Posterior cingulate gyrus (tissue), 11 donors: Measurements from ENCODE around the gene ADH5.
"Not testable (repeated sequence)": the region's sequence is repeated elsewhere in the genome, so short reads cannot be mapped to it uniquely, and the experiment has no call there.

ENCODE experiments used
- DNase-seq, 10 donors: peaks; one replicate each; pipeline versions ENCODE4 v3.0.0 to v3.0.0-alpha.2; 2020 to 2021; ENCODE audit warnings: mixed read lengths in 3 of 10
- intact Hi-C: fragments of 100-400 bp; cut with DNase I; formaldehyde crosslinking; loops from one replicate; pipeline ENCODE4 v1.15.1; 2023

Gene ADH5

DNA sequence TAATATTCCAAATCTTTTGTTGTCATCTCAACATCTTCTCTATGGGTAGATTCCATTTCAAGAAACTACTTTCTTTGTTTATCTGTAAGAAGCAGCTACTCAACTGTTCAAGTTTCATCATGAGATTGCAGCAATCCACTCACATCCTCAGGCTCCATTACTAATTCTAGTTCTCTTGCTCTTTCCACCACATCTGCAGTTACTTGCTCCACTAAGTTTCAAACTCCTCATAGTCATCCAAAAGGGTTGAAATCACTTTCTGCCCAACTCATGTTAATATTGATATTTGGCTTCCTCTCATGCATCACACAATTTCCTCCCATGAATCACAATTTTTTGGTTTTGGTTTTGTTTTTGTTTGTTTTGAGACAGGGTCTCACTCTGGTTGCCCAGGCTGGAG, 35.7 kb downstream of the ADH5 start:
- DNase-seq = no peak
- intact Hi-C loops = loop anchor here (10.0 kb wide), 2 partner anchors 118 to 908 kb away; partner anchors contain the start of gene STPG2

DNA sequence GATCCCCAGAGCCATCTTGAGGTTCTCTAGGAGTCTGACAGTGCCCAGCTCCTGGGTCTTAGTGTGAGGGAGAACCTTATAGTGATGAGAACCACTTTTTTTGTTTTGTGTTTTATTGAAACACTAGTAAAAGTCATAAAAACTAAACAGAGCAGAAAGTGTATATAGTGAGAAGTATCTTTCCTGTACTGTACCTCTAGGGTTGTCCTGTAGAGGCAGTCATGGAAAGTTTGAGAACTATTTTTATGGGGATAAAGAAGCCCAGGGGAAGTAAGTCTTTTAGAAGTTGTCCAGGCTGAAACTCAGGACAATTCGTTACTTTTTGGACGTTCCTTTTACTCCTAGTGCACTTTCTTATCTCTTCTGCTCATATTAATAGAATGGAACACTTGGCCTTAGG, 40.9 kb downstream of the ADH5 start:
- no peak for DNase-seq
- intact Hi-C loops = no loop called here

DNA sequence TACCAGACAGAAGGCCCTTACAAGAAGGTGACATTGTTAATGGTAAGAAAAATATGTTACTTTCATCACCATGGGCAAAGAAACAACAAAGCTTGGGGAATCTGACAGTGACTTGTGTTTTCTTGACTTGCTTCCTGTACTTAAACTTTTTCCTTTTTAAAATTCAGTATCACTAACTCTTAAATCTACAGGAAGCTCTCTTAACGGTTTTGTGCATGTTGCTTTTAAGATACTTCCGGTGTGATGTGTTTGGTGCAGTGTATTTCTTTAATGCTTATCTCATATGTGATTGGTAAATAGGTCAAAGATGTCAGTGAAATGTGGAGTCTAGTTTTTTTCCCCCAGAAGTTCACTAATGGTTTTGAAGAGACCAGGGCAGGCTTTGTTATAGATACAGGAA, 45.2 kb downstream of the ADH5 start:
- intact Hi-C loops = no loop called here
- no peak for DNase-seq

DNA sequence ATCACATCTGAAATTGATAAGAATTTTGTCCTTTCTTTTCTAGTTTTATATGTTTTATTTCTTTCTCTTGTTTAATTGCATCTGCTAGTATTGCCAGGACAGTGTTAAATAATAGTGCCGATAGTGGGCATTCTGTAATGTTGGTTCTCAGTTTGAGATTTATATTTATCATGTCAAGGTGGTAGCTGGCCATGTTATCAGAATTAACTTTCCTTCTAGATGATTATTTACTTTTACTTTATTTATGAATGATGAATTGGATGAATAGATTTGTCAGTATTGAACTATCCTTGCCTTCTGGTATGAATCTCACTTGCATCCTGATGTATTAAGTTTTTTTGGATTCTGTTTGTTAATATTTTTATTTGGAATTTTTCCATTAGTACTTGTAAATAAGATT, 50.4 kb downstream of the ADH5 start:
- intact Hi-C loops = no loop called here
- DNase-seq = no peak

DNA sequence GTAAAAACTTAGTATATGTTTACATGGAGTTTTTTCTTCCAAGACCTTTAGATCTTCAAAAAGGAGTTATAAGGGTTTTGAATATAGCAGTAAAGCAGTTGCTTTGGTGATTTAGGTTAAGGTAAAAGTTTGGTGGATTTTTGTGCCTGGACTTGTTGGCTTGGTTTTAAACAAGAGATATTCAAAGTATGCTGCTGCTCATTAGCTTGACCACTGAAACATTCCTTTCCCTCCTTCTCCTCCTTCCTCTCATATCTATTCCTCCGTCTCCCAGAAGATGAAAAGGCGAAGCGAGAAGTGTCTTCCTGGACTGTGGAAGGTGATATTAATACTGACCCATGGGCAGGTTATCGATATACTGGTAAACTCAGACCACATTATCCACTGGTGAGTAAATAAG, 54.6 kb downstream of the ADH5 start:
- intact Hi-C loops = no loop called here
- no peak for DNase-seq

DNA sequence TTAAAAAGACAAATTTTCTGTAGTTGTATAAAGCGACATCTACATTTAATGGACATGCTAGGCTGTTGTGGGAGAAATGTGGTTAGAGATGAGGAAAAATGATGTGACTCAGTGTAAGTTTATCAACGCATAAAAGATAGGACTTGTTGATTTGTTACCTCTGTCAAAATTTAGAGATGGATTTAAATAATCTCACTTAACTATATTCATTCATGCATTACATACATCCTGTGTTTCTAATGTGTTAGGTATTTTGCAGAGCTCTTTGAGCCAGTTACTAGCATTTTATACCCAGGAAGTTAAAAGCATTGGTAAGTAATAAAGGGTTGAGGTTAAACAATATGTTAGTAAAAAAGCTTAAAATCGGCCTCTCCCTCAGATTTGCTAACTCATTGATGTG, 58.7 kb downstream of the ADH5 start:
- intact Hi-C loops = no loop called here
- DNase-seq = no peak

DNA sequence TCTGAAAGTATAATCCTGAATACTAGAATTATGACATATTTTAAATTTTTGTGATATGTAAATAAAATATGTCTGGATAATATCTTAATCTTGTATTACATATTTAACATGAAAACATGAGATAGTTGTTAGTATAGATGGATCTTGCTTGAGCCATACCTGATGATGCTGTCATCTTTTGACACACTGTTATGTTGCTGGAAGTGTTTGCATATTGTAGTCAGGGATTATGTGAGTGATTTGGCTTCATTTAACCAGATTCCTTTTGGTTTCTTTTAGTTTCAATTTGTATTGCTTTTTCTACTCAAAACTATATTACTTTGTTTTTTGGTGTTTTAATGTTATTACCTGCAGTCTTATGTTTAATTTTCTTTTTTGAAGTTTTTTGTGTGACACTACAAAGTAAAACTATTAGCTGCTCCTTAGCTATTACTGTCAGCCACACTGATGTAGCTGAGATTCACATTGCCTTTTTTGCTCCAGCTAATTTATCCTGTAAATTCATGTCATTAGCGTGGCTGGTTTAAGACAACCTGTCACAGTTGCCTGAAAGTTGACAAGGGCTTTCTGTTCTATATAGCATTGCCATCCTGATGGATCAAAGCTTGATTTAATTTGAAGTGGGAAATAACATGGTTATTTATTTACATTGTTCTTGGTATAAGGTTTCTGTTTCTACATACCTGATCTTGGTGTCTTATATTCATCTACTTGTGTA, 59.4 kb downstream of the ADH5 start:
- no peak for DNase-seq
- intact Hi-C loops = no loop called here

DNA sequence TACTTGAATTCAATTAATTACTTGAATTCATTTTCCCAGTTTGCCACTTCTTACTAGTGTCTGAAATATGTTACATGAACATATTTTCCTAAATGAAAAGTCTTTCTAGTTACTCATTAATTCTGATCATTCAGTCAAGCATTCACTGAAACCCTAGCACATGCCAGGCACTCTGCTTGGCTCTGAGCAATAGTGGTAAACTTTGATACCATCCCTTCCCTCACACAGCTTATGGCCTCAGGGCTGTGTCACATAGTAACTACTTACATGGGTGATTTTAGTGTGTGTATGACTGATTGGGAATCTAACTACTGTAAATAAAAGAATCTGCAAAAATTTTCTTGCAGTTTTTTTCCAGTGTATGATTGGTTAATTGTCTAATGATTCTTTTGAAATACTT, 60.4 kb downstream of the ADH5 start:
- intact Hi-C loops = no loop called here
- DNase-seq = no peak

DNA sequence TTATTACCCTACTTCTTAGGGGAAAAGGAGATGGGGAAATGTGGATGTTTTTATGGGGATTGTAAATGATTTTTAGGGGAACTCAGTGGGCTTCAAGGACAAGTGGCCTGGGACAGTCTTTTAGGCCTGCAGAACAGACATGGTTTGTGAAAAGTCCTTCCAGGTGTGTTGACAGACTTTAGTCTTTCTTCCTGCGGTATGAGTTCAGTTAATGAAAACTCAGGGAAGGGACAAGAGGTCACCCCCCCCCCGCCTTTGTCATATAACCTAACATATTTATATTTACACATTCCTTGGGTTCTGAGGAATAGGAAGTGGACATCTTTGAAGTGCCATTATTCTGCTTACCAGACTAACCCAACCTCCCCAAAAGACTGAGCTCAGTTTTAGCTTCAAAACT, 61.3 kb downstream of the ADH5 start:
- intact Hi-C loops = no loop called here
- no peak for DNase-seq

DNA sequence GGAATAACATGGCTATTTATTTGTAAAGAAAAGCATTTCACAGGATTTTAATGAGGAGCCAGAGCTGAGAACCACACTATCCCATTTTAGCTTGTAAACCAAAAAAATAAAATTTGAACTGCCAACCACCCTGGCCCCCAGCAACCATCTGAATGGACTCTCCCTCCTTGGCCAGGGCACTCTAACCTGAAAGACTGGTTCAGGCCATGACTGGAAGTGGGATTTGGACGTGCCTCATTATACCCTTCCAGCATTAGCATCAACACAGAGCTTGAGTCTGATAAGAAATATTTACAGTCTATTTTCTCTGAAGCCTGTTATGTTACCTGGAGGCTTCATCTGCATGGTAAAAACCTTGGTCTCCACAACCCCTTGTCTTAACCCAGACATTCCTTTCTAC, 63.1 kb downstream of the ADH5 start:
- no peak for DNase-seq
- intact Hi-C loops = no loop called here

DNA sequence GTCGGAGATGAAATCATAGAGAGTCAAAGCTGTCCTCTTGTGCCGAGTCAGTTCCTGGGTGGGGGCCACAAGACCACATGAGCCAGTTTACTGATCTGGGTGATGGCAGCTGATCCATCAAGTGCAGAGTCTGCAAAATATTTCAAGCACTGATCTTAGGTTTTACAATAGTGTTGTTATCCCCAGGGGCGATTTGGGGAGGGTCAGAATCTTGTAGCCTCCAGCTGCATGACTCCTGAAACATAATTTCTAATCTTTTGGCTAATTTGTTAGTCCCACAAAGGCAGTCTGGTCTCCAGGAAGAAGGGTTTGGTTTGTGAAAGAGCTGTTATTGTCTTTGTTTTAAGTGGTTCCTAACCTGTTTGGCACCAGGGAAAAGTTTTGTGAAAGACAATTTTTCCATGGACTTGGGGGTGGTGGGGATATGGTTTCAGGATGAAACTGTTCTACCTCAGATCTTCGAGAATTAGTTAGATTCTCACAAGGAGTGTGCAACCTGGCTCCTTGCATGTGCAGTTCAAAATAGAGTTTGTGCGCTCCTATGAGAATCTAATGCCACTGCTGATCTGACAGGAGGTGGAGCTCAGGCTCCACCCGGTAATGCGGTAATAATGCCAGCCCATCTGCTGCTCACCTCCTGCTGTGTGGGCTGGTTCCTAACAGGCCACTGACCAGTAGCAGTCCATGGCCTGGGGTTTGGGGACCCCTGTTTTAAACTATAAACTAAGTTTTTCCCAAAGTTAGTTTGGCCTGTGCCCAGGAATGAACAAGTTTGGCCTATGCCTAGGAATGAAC, 63.9 kb downstream of the ADH5 start:
- intact Hi-C loops = no loop called here
- no peak for DNase-seq

DNA sequence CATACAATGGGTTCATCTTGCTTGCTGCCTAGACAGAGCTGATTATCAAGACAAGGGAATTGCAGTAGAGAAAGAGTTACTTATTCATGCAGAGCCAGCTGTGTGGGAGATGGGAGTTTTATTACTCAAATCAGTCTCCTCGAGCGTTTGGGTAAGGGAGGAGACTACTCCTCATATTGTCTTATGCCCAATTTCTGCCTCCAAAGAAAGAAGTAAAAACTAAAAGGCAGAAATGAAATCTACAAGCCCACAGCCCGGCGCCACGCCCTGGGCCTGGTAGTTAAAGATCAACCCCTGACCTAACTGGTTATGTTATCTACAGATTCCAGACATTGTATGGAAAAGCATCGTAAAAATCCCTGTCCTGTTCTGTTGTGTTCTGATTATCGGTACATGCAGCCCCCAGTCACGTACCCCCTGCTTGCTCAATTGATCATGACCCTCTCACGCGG, 64.8 kb downstream of the ADH5 start:
- DNase-seq, intact Hi-C loops: not testable (repeated sequence)

DNA sequence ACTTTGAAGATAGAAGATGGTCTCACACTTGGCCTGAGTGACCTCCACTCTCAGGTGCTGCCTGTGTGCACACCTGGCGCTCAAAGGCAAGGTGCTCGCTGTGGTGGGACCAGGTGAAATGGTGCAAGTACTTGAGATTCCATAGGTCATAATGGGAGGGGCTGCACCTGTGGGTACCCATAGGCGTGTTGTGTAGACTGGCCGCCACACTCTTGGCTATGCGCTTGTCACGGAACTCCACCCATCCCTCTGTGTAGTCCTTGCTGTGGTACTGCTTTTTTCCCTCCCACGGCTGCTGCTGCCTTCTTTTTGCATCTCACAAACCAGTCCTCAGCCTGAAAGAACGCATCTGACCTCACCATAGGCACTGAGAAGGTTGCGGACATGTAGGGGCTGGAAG, 66.0 kb downstream of the ADH5 start:
- intact Hi-C loops = no loop called here
- no peak for DNase-seq

DNA sequence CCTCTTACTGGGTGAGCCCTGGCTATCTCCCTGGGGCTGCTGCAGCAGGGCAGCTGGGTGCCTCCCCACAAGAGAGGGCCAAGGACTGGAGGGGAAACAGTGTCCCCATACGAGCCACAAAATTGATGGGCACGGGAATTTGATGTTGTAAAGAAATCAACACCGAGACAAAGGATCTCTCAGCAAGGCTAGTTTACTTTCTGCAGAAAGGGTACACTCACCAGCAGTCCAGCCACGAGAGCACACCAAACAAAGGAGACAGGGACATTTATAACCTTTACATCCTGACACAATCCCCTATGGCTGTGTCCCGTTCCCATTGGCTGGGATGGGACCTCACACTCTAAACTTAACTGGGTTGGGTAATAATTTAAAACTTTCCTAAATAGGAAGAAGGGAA, 67.2 kb downstream of the ADH5 start:
- intact Hi-C loops = no loop called here
- DNase-seq = no peak
